Mucosa of gallbladder (tissue), 1 donor: Measurements from ENCODE around the gene MTMR12. TPM values are rescaled to one million over a fixed set of nuclear protein-coding genes. Genes with fewer than 3 reads are reported as not detected.
A peak's percentile ranks its signal among the peaks of the same experiment; 100 is the strongest.
"Not testable (repeated sequence)": the region's sequence is repeated elsewhere in the genome, so short reads cannot be mapped to it uniquely, and the experiment has no call there.

Source experiments
- DNase-seq: peaks from one replicate; pipeline ENCODE4 v3.0.0-alpha.2; 2020; ENCODE audit warnings: low spot score
- total RNA-seq: library from RNA; stranded (reverse); gene quantifications from one replicate; pipeline ENCODE4 v1.2.1, GENCODE V29; 2021
- donor health status: DM: no; HTN: no; CAD: no.

Gene MTMR12
- total RNA-seq, 1 donor from 2014 or later, result 40.8 TPM

GRCh38 chr5:32232441-32233219, 80.1 kb downstream of the MTMR12 start:
- peak; percentile 80 for DNase-seq

DNA sequence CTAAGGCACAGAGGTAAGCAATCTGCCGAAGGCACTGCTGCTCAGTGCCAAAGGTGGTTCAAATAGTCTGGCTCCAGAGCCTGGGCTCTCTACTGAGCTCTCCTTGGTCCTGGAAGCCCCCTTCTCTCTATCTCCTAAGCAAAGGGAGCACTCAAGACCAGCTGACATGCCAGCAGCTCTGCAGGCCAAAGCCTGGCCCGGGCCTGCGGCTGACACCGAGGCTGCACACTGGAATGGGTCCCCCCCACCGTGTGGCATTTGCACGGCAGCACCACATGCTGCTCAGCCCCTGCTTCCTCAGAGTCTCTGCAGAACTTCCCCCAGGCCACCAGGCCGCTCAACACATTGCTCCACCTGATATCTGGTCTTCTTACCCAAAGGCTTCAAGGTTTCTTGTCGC, 80.8 kb downstream of the MTMR12 start:
- DNase-seq, result no peak

- DNase-seq, result no peak
Observed at GRCh38 chr5:32231241-32231640, 81.5 kb downstream of the MTMR12 start.

DNA sequence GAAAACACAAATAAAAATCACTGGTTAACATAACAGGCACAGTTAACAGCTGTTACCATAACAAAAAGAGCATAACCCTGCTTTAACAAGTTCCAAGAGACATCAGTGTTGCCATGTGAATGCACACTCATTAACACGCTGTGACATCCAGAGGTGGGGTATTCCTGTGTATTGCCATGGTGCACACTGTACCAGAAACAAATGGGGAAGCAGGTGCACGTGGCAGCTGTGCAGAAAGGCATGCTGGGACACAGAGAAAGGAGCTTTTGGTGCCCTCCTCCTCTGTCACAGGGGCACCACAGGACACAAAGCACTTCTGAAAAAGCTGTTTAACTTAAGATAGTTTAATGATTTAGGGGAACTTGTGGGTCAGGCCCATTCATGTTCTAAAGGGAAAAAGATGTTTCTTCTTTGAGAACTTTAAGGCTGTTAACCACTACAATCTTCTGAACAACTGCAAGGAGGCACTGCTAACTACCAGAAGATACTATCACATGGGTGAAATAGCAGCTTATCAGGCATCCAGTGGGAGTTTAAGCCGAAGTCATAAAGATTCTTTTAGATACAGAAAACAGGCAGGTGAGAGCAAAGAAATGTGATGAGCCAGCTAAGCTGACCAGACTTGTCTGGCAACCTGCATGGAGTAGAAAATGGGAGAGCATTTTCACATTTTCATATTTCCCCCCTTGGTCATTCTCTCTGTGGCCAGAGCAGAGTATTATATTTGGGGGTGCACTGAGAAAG, 82.2 kb downstream of the MTMR12 start:
- DNase-seq, result no peak

DNA sequence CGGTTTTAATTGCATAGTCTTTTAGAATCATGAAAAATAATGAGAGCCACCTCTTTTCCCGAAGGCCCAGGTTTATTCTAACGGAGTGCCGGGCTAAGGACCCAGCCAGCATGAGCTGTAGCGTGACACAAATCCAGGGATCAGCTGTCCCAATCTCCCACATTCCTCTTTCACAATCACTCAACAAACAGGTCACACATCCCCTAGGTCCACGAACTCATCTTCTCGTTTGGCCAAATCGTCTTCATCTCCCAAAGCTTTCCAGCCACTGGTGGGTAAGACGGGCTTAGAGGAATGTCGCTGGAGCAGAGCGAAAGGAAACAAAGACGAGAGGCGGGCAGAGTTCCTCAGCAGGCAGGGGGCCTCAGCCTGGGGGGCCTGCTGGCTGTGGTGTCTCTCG, 83.2 kb downstream of the MTMR12 start:
- no peak for DNase-seq

DNA sequence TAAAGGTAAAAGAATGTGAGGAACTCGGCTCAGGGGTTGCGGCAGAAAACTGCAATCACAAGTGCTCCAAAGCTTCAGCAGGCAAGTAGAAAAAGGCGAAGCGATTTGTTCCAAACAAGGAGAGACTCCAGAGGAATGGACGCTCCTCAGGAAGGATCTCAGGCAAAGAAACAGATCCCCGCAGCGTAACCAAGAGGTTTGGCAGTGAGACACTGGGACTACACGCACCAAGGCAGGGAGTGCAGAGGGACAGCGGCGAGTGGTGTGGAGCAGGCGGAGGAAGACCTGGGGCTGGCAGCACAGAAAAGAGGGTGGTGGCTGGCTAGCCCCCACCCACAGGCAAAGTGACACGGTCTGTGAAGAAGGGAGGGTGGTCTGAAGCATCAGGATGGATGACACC, 83.9 kb downstream of the MTMR12 start:
- no peak for DNase-seq

GRCh38 chr5:32225445-32225844, 87.3 kb downstream of the MTMR12 start:
- DNase-seq, result peak; percentile 36

GRCh38 chr5:32223972-32224609, 88.6 kb downstream of the MTMR12 start:
- peak; percentile 28 for DNase-seq

DNA sequence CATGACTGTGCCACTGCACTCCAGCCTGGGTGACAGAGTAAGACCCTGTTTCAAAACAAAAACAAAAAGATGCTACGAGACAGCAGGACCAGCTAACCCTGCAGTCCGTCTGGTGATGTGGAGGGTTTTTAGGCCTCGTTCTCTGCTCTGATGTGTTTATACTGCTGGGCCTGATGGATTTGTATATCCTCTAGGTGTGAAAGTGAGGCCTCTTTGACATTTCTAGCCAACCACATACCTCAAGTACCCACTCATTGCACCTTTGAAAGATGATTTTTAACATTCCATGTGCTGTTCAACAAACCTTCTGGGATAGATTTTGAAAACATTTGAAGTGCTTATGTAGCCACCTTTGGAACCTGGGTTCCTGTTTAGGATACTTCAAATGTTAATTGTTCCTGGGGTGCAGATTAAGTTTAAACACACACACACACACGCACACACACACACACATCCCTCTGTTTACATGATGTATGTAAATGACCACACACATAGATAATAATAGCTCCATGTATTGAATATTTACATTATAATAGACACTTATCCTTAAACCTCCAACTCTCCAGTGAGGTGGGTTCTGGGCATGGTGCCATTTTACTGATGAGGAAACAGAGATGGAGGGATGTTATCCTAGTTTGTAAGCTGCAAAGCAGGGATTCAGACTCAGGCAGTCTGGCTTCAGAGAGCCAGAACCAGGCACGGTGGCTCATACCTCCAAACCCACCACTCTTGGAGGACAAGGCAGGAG, 89.8 kb downstream of the MTMR12 start:
- no peak for DNase-seq

DNA sequence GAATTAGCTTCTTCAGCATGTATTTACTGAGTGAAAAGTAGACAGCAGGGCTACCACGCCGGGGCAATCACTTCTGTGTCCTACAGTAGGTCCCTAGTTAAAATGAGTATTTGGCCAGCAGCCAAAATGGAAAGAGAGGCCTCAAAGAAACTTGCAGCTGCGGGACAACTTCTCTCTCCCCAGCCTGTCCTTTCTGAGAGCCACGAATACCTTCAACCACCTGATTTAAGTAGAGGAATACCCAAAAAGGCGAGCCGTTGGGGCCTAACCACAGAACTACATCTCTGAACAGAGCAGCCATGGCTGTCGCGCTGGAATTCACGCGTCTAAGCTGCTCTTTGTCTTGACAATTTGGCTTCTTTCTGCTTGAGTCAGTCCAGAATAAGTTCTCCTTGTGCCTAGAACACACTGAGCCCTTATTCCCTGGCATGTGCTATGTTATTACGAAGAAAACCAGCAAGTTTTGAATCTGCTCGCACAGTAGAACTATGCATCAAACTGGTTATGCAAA, 94.8 kb downstream of the MTMR12 start:
- no peak for DNase-seq

- DNase-seq, result not testable (repeated sequence)
Observed at GRCh38 chr5:32214344-32214743, 98.4 kb downstream of the MTMR12 start.

DNA sequence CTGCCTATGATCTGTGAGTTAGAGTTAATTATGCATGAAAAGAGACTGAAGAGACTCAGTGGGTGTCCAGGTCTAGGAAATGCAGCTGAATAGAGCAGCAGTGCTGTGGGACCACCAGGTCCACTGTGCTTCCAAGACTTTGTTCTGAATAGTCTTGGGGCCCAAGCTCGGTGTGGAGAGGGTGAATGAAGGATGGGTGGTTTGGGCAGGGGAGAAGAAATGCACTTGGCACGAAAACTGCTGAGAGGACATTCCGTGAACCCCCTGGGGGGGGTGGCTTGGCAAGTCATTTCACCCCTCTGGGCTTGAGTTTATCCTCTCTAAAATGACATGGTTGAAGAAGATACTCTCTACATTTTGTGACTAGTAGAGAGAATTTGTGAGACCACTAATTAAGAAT, 102.6 kb downstream of the MTMR12 start:
- DNase-seq, result no peak

GRCh38 chr5:32208837-32209236, 103.9 kb downstream of the MTMR12 start:
- not testable (repeated sequence) for DNase-seq

DNA sequence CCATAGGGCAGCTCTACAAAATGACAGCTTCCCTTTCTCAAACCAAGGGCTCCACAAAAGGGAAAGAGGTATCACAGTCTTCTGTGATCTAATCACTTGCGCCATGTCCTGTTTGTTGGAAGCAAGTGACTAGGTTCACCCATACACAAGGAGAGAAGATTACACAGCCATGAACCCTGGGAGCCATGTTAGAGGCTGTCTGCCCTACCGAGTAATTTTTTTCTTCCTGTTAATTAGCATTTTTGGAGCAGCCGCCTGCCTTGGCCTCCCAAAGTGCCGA, 105.4 kb downstream of the MTMR12 start:
- no peak for DNase-seq

DNA sequence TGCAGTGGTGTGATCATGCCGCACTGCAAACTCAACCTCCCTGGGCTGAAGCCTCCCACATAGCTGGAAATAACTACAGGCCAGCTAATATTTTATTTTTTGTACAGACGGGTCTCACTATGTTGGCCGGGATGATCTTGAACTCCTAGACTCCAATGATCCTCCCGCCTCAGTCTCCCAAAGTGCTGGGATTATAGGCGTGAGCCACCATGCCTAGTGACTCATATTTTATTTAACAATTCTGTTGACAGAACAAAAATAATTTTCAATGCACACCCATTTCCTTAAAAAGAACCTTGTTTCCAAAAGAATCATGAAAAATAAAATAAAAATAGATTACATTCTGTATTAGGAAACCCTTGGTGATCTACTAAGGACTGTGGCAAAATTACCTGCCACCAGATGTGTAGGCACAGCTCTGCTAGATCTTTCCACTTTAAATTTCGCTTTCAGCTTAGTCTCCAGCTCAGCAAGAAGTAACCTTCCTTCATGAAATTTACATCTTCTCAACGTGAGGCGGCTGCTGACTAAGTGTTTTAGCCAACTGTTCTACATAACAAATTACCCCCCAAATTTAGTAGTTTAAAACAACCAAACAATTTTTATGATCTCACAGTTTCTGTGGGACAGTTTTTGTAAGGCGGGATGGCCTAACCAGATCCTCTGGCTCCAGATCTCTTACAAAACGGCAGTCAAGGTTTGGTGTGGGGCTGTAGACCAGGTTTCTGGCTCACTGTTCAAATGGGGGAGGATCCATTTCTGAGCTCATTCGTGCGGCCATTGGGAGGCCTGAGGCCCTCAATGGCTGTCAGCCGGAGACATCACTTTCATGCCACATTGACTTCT, 106.0 kb downstream of the MTMR12 start:
- DNase-seq, result no peak

- DNase-seq, result no peak
Observed at GRCh38 chr5:32206053-32206452, 106.7 kb downstream of the MTMR12 start.

GRCh38 chr5:32202394-32202793, 110.3 kb downstream of the MTMR12 start:
- DNase-seq, result no peak

DNA sequence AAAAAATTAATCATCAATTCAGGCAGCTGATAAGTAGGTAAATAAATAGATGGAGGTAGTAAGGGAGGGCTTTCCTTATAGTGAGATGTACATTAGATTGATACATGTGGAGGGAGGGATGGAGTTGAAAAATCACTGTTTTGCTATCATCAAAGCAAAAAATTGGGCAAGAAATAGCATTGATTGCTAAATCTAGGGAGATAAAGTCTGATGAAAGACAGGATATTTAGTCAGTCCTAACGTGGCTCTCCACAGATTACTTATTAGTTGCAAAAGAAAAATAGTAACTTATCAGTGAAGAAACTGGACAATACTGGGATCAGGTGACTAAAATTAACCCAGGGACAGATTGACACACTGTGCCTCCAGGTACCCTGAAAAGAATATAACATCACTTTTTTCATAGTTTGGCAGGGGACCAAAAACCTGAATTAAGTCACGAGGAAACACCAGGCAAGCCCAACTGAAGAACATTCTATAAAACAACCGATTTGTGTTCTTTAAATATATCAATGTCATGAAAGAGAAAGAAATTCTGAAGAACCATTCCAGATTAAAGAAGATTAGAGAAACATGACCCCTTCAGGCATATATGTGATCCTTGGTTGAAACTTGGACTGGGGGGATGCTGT, 111.5 kb downstream of the MTMR12 start:
- DNase-seq, result no peak

DNA sequence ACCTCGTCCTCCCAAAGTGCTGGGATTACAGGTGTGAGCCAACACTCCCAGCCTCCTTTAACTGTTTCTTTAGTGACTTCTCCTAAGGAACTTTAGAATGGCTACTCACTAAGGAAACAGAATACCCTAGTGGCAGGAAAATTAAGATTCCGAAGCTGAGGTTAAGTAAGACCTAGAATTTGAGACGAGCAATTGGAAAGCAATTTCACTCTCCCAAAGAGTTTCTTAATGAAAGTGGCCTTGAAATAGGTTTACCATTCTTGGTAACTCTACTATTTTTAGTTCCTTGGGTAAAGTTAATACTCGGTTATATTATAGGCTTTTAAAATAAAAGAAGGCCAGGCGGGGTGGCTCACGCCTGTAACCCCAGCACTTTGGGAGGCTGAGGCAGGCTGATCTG, 115.7 kb downstream of the MTMR12 start:
- no peak for DNase-seq

DNA sequence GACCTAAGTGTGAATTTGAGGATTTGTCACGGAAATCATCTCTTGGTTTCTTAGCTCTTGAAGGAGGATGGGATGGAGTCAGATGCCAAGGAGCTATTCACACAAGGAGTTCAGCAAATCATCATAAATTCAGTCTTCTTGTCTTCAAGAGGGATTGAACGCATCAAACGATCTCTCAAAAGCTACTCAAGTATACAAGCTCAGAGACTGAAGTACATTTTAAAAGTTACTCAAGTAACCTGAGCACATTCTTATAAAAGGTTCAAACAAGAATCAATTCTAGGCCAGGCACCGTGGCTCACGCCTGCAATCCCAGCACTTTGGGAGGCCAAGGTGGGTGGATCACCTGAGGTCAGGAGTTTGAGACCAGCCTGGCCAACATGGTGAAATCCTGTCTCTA, 117.5 kb downstream of the MTMR12 start:
- DNase-seq, result no peak

- DNase-seq, result peak; percentile 91
Observed at GRCh38 chr5:32193591-32193990, 119.1 kb downstream of the MTMR12 start.
